HFFc6 (cell line): ENCODE measurements around the gene CMIP. TPM values are rescaled to one million over a fixed set of nuclear protein-coding genes. Genes with fewer than 3 reads are reported as not detected.

Source experiments
- DNase-seq: peaks from one replicate; pipeline ENCODE4 v3.0.0-alpha.2; 2018
- H3K27ac Mint-ChIP-seq: 2 replicates; pipeline ENCODE4 v1.8.0; 2020; ENCODE audit warnings: mild to moderate bottlenecking, mixed read lengths
- H3K27me3 Mint-ChIP-seq: 2 replicates; pipeline ENCODE4 v1.8.0; 2021; ENCODE audit warnings: mild to moderate bottlenecking, moderate library complexity, mixed read lengths; ENCODE audit not compliant: insufficient read depth
- H3K36me3 Mint-ChIP-seq: 2 replicates; pipeline ENCODE4 v1.8.0; 2021; ENCODE audit warnings: low read depth, mixed read lengths
- H3K4me1 Mint-ChIP-seq: 2 replicates; pipeline ENCODE4 v1.8.0; 2020; ENCODE audit warnings: low read depth, mixed read lengths
- H3K4me3 Mint-ChIP-seq: 2 replicates; pipeline ENCODE4 v1.8.0; 2020; ENCODE audit warnings: mild to moderate bottlenecking, moderate library complexity, mixed read lengths
- H3K9me3 Mint-ChIP-seq: 2 replicates; pipeline ENCODE4 v1.8.0; 2020; ENCODE audit warnings: mild to moderate bottlenecking, mixed read lengths
- total RNA-seq, 6 experiments: library from RNA; stranded (reverse); fragmentation: NEBNext Ultra II Directional; extraction: Animal tissue kit (Norgen Biotek cat#: 25700); gene quantifications; 2 replicates in 1 of 6; 3 replicates in 5 of 6; pipeline ENCODE4 v1.2.3, GENCODE V29; 2021
- TF ChIP-seq, protein P1 (sequence below): fragments of 200-600 bp; sonication (generic); IDR thresholded peaks from 2 replicates; pipeline ENCODE4 v1.5.0; 2021; ENCODE audit warnings: antibody characterized with exemption, mild to moderate bottlenecking

Gene CMIP
- total RNA-seq, 6 experiments from 2014 or later, result 35.9 to 48.0 (median 43.5) TPM

DNA sequence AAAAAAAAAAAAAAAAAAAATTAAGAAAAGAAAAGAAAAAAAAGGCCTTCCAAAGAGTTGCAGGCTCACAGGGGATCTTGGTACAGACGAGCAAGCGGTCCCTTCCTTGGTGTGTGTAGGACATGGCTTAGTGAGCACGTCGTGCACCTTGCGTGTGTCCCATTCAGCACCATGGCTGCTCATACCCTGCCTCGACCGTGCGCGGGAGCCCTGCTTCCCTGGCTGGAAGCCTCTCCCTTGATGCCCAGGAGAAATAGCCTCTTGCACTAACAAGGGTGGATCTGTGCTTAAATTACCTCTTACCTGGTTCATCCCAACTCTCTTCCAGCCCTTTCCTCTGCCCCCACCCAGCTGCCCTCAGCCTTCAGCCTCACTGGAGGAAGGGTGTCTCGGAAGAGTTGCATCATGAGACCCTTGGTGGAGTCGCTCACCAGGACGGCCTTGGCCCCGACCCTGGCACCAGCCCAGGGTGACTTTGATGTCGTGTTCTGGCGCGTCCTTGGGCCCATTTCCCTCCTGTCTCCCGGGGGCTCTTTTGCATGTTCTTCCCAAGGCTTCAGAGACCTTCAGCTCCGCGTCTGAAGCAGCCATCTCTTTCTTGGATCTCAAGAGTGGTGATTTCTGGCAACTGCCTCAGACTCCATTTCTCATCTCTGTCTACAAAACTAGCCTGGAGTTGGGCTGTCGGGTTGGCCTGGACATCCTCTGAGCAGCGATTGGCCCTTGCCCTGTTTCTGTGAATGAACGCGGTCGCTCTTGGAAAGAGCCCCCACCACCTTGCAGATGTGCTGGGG is 127.2 kb downstream of the CMIP start:
- Mint-ChIP-seq H3K4me1 (peaks cover 34% of the 10 kb centered on the region), H3K4me3 (no peak overlapping the region), H3K27me3 (peaks cover 2% of the 10 kb centered on the region; the same call in 1 of the 2 replicates), H3K36me3 (no peaks in the 10 kb centered on the region), H3K9me3 (no peaks in the 10 kb centered on the region), H3K27ac (no peak overlapping the region)
- DNase-seq, result no peak
- TF ChIP-seq, protein P1, sequence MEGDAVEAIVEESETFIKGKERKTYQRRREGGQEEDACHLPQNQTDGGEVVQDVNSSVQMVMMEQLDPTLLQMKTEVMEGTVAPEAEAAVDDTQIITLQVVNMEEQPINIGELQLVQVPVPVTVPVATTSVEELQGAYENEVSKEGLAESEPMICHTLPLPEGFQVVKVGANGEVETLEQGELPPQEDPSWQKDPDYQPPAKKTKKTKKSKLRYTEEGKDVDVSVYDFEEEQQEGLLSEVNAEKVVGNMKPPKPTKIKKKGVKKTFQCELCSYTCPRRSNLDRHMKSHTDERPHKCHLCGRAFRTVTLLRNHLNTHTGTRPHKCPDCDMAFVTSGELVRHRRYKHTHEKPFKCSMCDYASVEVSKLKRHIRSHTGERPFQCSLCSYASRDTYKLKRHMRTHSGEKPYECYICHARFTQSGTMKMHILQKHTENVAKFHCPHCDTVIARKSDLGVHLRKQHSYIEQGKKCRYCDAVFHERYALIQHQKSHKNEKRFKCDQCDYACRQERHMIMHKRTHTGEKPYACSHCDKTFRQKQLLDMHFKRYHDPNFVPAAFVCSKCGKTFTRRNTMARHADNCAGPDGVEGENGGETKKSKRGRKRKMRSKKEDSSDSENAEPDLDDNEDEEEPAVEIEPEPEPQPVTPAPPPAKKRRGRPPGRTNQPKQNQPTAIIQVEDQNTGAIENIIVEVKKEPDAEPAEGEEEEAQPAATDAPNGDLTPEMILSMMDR, result no peak

DNA sequence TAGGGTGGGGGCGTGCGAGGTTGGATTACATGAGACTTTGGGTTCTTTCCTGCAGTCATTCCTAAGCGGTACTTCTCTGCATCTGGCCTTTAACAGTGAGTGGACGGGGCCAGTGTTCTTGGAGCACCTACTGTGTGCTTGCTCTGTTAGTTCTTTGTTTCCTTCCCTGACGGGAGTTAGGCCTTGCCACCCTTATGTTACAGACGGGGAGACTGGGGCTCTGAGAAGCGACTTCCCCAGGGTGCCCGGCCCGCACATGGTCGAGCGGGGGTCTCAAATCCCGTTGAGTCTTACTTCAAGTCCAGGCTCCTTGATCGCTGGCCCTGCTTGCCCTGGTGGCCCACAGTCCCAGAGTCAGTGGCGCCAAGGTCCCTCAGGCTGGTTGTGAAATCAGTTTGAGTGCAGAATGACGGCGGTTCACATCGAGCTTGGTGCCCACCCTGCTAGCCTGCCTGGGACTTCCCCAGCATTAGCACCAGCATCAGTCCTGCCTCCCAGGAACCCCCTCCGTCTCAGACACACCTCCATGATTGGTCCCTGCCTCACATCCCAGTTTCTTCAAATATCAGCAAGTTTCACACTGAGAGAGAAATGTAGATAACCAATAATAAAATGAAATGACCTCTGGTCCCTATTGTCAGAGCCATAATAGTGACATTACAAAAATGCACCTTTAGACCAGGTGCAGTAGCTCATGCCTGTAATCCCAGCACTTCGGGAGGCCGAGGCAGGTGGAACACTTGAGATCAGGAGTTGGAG is 128.0 kb downstream of the CMIP start:
- TF ChIP-seq, protein P1, result no peak
- Mint-ChIP-seq H3K4me3 (no peak overlapping the region), H3K27ac (no peak overlapping the region), H3K4me1 (peaks cover 31% of the 10 kb centered on the region), H3K36me3 (no peaks in the 10 kb centered on the region), H3K9me3 (no peaks in the 10 kb centered on the region), H3K27me3 (peaks cover 2% of the 10 kb centered on the region; the same call in 1 of the 2 replicates)
- DNase-seq, result no peak

DNA sequence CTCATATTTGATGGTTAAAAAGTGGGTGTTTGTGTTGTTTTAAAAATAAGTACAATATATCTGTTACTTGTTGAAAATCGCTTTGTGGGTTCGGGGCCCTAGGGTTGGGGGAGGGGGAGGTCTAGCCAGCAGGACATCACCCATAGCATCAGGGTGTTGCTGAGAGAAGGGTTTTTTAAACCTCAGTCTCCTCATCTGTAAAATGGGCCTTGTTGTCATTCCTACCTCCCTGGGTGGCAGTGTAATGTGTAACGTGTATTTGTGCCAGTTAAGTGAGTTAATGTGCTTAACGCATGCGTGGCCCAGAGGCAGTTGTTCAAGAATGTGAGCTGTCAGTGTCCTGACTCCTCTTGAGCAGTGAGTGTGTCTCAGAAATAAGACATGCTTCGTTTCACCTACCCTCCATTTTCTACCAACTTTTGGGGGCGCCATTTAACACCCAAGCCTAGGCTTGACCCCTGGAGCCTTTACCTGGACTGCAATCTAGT is 129.0 kb downstream of the CMIP start:
- peaks cover 21% of the 10 kb centered on the region for H3K4me1 Mint-ChIP-seq
- H3K27ac Mint-ChIP-seq, result no peak overlapping the region
- no peak for DNase-seq
- H3K9me3 Mint-ChIP-seq, result no peaks in the 10 kb centered on the region
- H3K36me3 Mint-ChIP-seq, result no peaks in the 10 kb centered on the region
- H3K4me3 Mint-ChIP-seq, result no peak overlapping the region
- H3K27me3 Mint-ChIP-seq, result peaks cover 2% of the 10 kb centered on the region; the same call in 1 of the 2 replicates
- TF ChIP-seq, protein P1, result no peak

DNA sequence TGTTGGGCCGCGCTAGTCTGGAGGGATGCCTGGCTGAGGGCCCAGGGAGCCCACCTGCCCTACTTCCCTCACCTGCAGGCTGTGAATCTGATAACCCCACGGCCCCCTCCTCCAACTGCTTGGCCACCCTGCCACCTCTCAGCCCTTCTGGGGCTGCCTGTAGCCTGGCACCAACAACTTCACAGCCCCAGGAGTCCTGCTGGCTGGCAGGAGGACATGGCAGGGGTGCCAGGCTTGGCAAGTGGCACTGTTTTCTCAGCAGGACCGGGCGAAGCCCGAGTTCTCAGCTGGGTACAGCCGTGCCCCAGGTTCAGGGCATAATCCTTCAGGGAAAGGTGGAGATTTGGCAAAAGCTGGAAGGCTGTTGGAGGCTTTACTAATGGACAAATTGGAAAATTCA is 129.6 kb downstream of the CMIP start:
- Mint-ChIP-seq H3K9me3 (no peaks in the 10 kb centered on the region), H3K36me3 (no peaks in the 10 kb centered on the region), H3K27me3 (peaks cover 2% of the 10 kb centered on the region; the same call in 1 of the 2 replicates), H3K4me1 (peaks cover 15% of the 10 kb centered on the region), H3K27ac (no peak overlapping the region; the same call in 1 of the 2 replicates), H3K4me3 (no peak overlapping the region)
- TF ChIP-seq, protein P1, result no peak
- DNase-seq, result no peak

DNA sequence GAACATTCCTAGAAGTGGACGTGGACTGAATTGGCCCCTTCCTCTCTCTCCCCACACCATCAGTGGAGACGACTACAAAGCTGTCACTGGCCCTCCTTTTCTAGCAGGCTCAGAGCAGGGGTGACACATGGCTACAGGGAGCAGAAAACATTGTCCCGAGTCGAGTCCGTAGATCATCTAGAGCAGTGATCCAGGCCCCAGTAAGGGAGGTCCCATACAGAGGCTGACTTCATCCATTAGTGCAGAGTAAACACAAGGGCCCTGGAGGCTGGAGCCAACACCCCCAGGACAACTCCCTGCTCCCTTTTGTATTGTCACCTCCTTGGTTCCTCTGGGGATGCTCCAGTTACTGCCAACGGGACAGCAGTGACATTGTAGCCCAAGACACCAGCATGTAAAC is 130.7 kb downstream of the CMIP start:
- H3K9me3 Mint-ChIP-seq, result no peaks in the 10 kb centered on the region
- H3K27me3 Mint-ChIP-seq, result peaks cover 2% of the 10 kb centered on the region; the same call in 1 of the 2 replicates
- no peak overlapping the region for H3K4me3 Mint-ChIP-seq
- TF ChIP-seq, protein P1, result no peak
- peaks cover 10% of the 10 kb centered on the region; the same call in 1 of the 2 replicates for H3K4me1 Mint-ChIP-seq
- H3K36me3 Mint-ChIP-seq, result no peaks in the 10 kb centered on the region
- no peak for DNase-seq
- no peak overlapping the region for H3K27ac Mint-ChIP-seq
